ENCODE data around the gene NEU2. TPM values are rescaled to one million over a fixed set of nuclear protein-coding genes. Genes with fewer than 3 reads are reported as not detected.

NEU2 gene
- total RNA-seq, 1 experiment from 2014 or later, result not detected

- no peak overlapping the region for H3K27ac ChIP-seq (ENCODE audit: low read depth, low read length)
- no TSS peak for BruUV-seq (replicated peaks)
- no peaks in the 10 kb centered on the region for H4K20me1 ChIP-seq (ENCODE audit: insufficient read depth)
- no peaks in the 10 kb centered on the region; the same call in 1 of the 2 replicates for H3K27me3 ChIP-seq (ENCODE audit: insufficient read depth, low read length)
- DNase-seq (ENCODE audit: low read depth, low spot score) (no peak), ATAC-seq (no peak)
- POLR2A ChIA-PET, result no interaction called here
- H3K4me1 ChIP-seq (ENCODE audit: control insufficient read depth in 1 of 2, insufficient read depth in 2 of 2, low read length in 2 of 2), result peaks cover 54 to 63% of the 10 kb centered on the region in 2 experiments
- H3K4me3 ChIP-seq (replicated peaks in 1 of 2; ENCODE audit: low read depth in 1 of 2, low read length in 2 of 2), result no peak overlapping the region
- H3K36me3 ChIP-seq (ENCODE audit: control insufficient read depth in 1 of 2, insufficient read depth in 2 of 2, low read length in 2 of 2), result no peaks in the 10 kb centered on the region
- H3K9me3 ChIP-seq (ENCODE audit: control insufficient read depth in 1 of 2, insufficient read depth in 1 of 2, low read depth in 1 of 2, low read length in 2 of 2), result 0 out of 4 replicates have a peak, but pooled peaks cover 0 to 4% of the 10 kb centered on the region in 2 experiments
- no peaks in the 10 kb centered on the region for H3K79me2 ChIP-seq (ENCODE audit: insufficient read depth, low read length)
- intact Hi-C loops (cut with micrococcal nuclease), result loop anchor here (5.0 kb wide), 1 partner anchor 131 kb away; no protein-coding TSS in a partner anchor
- H2AFZ ChIP-seq (ENCODE audit: low read depth, low read length, poor library complexity, severe bottlenecking), result no peak overlapping the region
- H3K9me2 ChIP-seq (ENCODE audit: insufficient read depth), result no peaks in the 10 kb centered on the region
- CTCF ChIA-PET, result no interaction called here
- H3K9ac ChIP-seq (ENCODE audit: low read length), result no peak overlapping the region
- no peak overlapping the region for H3K4me2 ChIP-seq (ENCODE audit: low read length)
- RAD21 ChIA-PET (ENCODE audit: low non-redundant PET in 1 of 2, low total read pairs in 2 of 2, uncharacterized antibody in 2 of 2, unreplicated experiment in 2 of 2), result no interaction called here
- TF ChIP-seq POLR2A (IDR thresholded peaks at IDR 0.05; ENCODE audit: borderline replicate concordance, extremely low read depth, insufficient read depth, insufficient read length), result no peak
- no peak for TF ChIP-seq ZFX (IDR thresholded peaks at IDR 0.05)
- TF ChIP-seq ZNF274 (IDR thresholded peaks at IDR 0.05; ENCODE audit: low read depth, low read length), result no peak
- no peak for TF ChIP-seq FOSL1 (IDR thresholded peaks at IDR 0.05; ENCODE audit: low read depth)
- TF ChIP-seq SP1 (IDR thresholded peaks at IDR 0.05; ENCODE audit: low read depth), result no peak
- TF ChIP-seq, protein P1, sequence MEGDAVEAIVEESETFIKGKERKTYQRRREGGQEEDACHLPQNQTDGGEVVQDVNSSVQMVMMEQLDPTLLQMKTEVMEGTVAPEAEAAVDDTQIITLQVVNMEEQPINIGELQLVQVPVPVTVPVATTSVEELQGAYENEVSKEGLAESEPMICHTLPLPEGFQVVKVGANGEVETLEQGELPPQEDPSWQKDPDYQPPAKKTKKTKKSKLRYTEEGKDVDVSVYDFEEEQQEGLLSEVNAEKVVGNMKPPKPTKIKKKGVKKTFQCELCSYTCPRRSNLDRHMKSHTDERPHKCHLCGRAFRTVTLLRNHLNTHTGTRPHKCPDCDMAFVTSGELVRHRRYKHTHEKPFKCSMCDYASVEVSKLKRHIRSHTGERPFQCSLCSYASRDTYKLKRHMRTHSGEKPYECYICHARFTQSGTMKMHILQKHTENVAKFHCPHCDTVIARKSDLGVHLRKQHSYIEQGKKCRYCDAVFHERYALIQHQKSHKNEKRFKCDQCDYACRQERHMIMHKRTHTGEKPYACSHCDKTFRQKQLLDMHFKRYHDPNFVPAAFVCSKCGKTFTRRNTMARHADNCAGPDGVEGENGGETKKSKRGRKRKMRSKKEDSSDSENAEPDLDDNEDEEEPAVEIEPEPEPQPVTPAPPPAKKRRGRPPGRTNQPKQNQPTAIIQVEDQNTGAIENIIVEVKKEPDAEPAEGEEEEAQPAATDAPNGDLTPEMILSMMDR (IDR thresholded peaks at IDR 0.05 in 2 of 3, conservative IDR thresholded peaks at IDR 0.05 in 1 of 3; ENCODE audit: borderline replicate concordance in 1 of 3, insufficient read depth in 1 of 3, low read depth in 2 of 3, low read length in 2 of 3), result no peak
- TF ChIP-seq SIN3A (IDR thresholded peaks at IDR 0.05; ENCODE audit: low read depth), result no peak
- TF ChIP-seq, protein P2, sequence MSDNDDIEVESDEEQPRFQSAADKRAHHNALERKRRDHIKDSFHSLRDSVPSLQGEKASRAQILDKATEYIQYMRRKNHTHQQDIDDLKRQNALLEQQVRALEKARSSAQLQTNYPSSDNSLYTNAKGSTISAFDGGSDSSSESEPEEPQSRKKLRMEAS (IDR thresholded peaks at IDR 0.05), result no peak
- TF ChIP-seq EZH2phosphoT487 (IDR thresholded peaks at IDR 0.05; ENCODE audit: borderline replicate concordance), result no peak
- TF ChIP-seq RAD21 (IDR thresholded peaks at IDR 0.05; ENCODE audit: low read depth), result no peak
- TF ChIP-seq EGR1 (IDR thresholded peaks at IDR 0.05; ENCODE audit: low read depth), result no peak
- no peak for TF ChIP-seq ELF1 (IDR thresholded peaks at IDR 0.05; ENCODE audit: borderline replicate concordance, low read depth)
- no peak for TF ChIP-seq CEBPB (IDR thresholded peaks at IDR 0.05; ENCODE audit: low read depth)
- TF ChIP-seq, protein P3, sequence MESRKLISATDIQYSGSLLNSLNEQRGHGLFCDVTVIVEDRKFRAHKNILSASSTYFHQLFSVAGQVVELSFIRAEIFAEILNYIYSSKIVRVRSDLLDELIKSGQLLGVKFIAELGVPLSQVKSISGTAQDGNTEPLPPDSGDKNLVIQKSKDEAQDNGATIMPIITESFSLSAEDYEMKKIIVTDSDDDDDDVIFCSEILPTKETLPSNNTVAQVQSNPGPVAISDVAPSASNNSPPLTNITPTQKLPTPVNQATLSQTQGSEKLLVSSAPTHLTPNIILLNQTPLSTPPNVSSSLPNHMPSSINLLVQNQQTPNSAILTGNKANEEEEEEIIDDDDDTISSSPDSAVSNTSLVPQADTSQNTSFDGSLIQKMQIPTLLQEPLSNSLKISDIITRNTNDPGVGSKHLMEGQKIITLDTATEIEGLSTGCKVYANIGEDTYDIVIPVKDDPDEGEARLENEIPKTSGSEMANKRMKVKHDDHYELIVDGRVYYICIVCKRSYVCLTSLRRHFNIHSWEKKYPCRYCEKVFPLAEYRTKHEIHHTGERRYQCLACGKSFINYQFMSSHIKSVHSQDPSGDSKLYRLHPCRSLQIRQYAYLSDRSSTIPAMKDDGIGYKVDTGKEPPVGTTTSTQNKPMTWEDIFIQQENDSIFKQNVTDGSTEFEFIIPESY (IDR thresholded peaks at IDR 0.05; ENCODE audit: extremely low read depth, insufficient replicate concordance, low read length), result no peak
- no peak for TF ChIP-seq POLR2AphosphoS5 (IDR thresholded peaks at IDR 0.05; ENCODE audit: low read depth, low read length)
Observed at GRCh38 chr2:232983669-232984140, 48.8 kb upstream of the NEU2 start.

All from HCT116 (cell line).